Left cardiac atrium (tissue), 4 donors: ENCODE measurements around the gene FRMD4A. TPM values are rescaled to one million over a fixed set of nuclear protein-coding genes. Genes with fewer than 3 reads are reported as not detected.
"Not testable (repeated sequence)": the region's sequence is repeated elsewhere in the genome, so short reads cannot be mapped to it uniquely, and the experiment has no call there.

Source experiments
- ATAC-seq, 2 donors: fragments of 200-7000 bp; cut with Tn5 transposase; one replicate each; pipeline ENCODE4 v1.9.1; 2020; ENCODE audit warnings: mild to moderate bottlenecking in 2 of 2, moderate library complexity in 2 of 2
- DNase-seq: peaks from one replicate; pipeline ENCODE4 v3.0.0-alpha.2; 2020
- intact Hi-C, 2 donors: fragments of 100-400 bp; cut with DNase I; formaldehyde crosslinking; loops; one replicate each; pipeline versions ENCODE4 v1.14.1 to v1.15.1; 2022 to 2023
- total RNA-seq, 2 donors: library from RNA; stranded (reverse); fragmentation: NEBNext Ultra II Directional; extraction: Animal tissue kit (Norgen Biotek cat#: 25700); gene quantifications; one replicate each; pipeline ENCODE4 v1.2.1, GENCODE V29; 2021
- donor health status: DM: no; HTN: yes; CAD: no.
- donor health status: DM: no; HTN: yes; CAD: no; lungs with severe emphysema.
- donor health status: DM: yes; HTN: yes; CAD: no.
- donor health status: Dilated cardiomyopathy.

The FRMD4A gene
- total RNA-seq, 2 donors from 2014 or later = 39.0 to 44.2 TPM

DNA sequence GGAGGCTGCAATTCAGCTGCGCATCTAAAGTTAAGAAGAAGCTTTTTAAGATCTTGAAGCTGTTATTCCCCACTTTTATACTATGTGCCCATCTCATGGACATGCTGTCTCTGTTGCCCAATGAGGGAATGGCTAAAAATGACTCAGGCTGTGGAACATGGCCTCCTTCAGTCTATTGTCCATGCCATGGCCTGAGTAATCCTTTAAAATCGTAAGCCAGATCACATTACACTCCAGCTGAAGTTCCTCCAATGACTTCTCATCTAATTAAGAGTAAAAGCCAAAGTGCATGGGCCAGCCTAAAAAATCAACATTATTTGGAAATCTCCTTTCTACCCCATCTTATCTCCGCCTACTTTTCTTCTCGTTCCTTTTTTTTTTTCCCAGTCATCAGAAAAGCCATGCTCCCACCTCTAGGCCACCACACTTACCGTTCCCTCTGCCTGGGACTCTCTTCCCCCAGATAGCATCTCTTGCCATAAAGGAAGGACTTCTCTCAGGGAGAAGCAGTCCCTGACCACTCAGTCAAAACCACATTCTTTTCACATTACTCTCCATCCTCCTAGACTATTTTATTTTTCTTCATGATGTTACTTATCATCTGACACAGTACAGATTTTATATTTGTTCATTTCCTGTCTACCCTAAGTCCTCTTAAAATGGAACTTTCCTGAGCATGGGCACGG is 406.5 kb downstream of the FRMD4A start:
- intact Hi-C loops = no loop called here
- peak; percentile 38 to 89 for ATAC-seq

DNA sequence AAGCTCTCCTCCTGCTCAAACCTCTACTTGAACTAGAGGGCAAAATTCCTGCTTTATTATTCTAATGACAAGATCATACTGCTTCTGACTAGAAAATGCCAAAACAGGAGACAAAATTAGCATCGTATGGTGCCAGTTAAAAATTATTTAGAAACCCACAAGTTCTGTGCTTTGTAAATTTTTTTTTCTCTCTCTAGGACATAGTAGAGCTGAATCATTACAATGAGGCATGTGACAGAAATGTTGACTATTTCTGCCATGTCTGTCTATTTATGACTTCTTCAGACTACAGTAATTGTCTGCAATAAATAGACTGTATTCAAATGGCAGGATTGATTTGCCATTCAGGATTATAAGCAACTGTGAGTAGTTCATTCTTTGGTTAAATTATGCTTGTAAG is 408.1 kb downstream of the FRMD4A start:
- DNase-seq = no peak
- intact Hi-C loops = no loop called here
- ATAC-seq = no peak

More for the DNA sequence above, 406.5 kb downstream of the FRMD4A start:
- DNase-seq = no peak

DNA sequence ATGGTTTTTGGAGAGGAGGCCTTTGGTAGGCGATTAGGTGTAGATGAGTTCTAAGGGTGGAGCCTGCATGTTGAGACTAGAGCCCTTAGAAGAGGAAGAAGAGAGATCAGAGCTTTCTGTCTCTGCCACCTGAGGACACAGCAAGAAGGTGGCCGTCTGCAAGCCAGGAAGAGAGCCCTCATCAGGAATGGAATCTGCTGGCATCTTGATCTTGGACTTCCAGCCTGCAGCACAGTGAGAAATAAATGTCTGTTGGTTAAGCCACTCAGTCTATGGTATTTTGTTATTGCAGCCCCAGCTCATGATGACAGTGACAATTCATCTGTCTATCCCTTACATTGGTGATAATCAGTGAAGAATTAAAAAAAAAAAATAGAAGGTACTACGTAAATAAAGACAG is 408.8 kb downstream of the FRMD4A start:
- intact Hi-C loops = no loop called here
- no peak for DNase-seq
- ATAC-seq = no peak

DNA sequence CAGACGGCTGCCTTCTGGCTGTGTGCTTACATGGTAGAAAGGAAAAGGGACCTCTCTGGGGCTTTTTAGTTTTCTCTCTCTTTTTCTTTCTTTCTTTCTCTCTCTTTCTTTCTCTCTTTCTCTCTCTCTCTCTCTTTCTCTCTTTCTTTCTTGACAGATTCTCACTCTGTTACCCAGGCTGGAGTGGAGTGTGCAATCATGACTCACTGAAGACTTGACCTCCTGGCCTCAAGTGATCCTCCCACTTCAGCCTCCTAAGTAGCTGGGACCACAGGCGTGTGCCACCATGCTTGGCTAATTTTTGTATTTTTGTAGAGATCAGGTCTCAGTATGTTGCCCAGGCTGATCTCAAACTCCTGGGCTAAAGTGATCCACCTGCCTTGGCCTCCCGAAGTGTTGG is 409.6 kb downstream of the FRMD4A start:
- ATAC-seq, DNase-seq, intact Hi-C loops: not testable (repeated sequence)

DNA sequence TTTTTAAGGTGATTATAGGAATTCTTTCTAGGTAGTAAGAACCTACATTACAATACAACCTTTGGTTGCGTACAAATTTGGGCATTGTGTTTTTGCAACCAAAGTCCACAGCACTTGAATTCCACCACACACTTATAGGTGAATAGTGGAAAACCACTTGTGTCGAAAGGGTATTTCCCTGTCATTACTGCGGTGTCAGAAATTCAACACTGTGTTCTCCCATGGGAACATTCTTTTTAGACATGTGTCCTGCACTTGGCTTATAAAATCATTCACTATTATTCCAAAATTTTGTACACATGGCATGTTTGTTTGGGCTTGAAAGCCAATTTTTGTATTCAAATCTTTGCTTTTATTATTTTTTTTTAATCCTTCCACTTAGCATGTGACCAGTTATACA is 410.3 kb downstream of the FRMD4A start:
- ATAC-seq (no peak), DNase-seq (no peak)
- intact Hi-C loops = no loop called here

DNA sequence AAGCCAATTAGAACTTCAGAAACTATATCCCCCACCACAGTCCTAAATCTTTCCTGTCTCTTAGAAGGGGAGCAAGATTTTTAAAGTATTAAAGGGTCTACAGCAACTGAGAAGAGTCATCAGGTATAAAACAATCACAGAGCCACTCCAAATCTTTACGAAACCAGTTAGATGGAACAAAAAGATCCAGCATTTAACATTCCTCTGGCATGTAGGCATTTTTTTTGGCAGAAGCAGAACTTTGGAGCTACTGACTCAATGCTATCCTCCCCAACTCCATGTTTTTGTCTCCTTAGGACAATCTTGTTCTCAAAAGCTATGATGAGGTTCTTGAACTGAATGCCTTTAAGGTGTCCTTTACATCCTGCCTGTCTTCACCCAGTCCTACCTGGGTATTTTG is 410.7 kb downstream of the FRMD4A start:
- intact Hi-C loops = no loop called here
- no peak for DNase-seq
- ATAC-seq = no peak

DNA sequence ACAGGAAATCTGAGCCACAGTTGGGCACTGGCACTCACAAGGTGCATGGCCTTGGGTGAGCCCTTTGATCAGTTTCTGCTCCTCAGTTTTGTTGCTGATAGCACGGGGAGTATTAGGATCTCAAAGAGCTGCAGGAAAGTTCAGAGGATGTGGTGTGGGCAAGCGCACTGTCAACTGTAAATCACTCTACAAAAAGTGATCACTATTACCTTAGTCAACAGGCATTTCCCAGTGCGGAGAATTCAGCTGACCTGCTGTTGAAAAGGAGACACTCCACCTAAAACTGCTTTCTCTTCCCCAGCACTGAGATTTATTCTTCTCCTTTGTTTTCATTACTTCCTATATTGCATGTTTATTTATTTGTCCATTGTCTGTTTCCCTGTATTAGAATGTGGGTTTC is 412.9 kb downstream of the FRMD4A start:
- ATAC-seq = no peak
- no peak for DNase-seq
- intact Hi-C loops = no loop called here

DNA sequence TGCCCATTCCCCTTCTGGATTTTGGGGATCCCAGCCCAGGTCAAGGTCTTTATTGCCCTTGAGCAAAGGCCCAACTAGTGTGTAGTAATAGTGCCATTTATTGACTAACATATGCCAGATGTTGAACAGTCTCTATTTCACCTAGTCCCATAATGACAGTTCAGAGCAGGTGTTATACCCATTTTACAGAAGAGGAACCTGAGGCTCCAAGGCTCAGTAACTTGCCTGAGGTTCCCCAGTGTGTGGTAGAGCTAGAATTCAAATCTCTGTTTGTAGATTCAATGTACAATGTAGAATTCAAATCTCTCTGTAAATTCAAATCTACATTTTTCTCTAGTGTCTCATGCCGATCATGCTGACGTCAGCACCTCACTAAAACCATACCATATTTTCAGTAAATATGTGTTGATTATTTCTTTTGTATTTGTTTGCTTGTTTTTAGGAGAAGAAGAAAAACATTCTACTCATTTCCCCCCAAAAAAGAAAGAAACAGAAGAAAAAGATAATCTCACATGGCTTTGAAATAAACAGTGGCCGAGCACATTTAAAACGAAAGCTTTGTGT is 414.3 kb downstream of the FRMD4A start:
- ATAC-seq = no peak
- intact Hi-C loops = no loop called here
- DNase-seq = no peak

DNA sequence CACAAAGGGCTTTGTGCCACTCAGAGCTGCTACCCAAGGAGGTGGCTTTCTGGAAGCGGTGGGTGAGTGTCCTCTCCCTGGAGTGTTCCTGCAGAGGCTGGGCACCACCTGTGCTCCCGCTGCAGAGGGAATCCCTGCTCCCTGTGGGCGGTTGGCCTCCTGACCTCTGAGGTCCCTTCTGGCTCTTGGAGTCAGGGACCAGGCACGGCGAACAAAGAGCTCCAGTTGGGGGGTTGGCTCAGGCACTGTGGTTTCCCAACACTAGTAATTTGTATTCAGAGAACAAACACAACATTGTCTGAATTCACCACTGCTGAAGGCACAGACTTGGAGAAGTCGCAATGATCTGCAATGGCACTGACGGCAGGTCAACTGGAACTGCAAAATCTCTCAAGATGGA is 415.0 kb downstream of the FRMD4A start:
- DNase-seq = peak; percentile 48
- intact Hi-C loops = no loop called here
- peak in 1 of 2 donors; percentile 47 for ATAC-seq

DNA sequence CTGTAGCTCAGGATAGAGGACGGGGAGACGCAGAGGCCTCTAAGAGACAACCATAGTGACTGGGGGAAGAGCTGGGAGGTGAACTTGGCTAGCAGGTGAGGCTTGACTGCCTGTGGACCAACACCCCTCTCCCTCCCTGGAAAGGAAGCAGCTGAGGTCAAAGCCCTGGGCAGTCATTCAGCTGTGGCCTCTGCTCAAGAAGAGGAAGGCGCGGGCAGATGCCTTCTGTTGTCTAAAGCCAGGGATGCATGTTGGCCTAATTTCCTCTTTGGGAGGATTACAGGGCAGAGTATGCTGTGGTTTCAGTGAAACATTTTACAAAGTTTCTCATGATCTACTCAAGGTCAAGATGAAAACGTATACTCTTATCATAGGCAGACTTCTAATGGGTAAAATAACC is 416.8 kb downstream of the FRMD4A start:
- intact Hi-C loops = no loop called here
- peak; percentile 27 to 57 for ATAC-seq
- peak; percentile 37 for DNase-seq

DNA sequence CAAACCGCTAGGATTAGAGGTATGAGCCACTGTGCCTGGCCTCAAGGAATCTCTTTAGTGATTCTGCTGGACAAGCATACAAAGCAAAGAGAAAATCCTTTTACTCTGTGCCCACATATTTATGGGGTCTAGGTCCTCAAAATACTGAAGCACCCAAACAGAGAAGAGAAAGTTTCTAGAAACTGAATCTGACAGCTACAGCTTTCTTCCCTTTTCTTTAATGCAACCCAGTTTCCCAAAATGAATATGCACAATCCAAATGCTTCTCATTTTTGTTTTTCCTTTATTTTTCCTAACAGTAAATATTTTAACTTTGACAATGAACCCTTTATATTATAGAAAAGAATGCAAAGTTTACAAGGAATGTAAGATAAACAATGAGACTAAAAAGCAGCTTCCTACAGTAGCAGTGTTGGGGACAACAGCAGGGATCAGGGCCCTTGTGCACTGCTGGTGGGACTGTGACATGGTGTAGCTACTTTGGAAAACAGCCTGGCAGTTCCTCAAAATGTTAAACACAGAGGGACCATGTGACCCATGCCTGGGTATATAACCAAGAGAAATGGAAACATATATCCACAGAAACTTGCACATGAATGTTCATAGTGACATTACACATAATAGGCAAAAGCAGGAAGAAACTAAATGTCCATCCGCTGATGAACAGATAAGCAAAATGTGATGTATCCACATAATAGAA is 418.8 kb downstream of the FRMD4A start:
- intact Hi-C loops = no loop called here
- DNase-seq (no peak), ATAC-seq (no peak)

DNA sequence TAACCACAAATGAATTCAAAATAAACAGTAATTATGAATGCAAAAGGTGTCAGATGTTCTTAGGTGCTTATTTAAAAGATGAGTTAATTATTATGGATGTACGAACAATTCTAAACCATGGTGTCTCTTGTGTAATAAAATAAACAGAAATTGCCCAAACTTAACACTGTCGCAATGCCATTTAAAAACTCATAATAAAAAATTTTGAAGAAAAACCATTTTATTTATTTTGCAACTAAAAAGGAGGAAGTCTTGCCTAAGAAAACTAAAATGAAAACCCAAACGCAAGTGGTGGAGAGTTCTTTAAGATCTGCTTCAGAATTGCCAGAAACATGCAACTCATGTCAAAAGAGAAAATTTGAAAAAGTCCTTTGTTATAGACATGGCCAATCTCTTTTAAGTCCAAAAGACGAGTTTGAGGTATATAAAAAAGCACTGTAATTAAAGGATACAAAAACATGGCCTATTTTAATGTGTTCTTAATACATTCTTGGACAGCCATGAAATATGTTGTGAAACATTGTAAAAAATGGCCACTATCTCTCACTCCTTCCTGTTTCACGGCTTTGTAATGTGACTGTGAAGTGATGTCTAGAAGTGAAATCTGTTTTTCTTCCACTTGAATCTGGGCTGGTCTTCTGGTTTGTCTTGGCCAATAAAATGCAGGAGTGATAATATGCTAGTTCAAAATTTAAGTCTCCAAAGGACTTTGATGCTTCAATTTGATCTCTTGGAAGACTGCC is 421.0 kb downstream of the FRMD4A start:
- ATAC-seq (no peak), DNase-seq (no peak)
- intact Hi-C loops = no loop called here

DNA sequence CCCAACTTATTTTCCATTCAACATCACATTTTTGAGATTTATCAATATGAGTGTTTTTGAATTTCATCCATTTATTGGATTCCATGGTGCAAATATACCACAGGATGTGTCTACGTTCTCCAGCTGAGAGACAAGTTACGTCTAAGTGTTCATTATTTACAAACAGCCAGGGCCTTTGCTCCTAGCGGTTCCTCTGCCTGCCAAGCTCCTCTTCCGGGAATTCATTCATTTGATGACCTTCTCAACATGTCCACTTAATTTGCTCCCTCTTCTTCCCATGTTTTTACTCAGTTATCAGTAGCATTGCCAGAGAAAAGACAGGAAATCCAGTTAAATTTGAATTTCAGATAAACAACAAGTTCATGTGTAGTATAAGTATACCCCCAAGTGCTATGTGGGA is 422.2 kb downstream of the FRMD4A start:
- intact Hi-C loops = no loop called here
- ATAC-seq (no peak), DNase-seq (no peak)

DNA sequence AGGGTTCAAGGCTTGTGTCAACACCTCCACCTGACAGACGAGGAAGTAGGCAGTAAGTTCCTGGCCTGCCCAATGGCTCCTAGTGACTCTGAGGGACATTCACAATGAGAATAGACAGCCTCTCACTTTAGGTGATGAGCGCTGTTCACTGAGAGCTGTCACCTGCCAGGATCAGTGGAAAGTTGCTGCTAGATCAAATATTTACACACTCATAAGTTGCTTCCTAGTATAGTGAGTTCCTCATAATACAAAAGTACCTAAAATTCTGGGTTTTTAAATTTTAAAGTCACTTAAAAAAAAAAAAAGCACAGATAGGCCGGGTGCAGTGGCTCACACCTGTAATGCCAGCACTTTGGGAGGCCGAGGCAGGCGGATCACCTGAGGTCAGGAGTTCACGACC is 423.2 kb downstream of the FRMD4A start:
- DNase-seq (no peak), ATAC-seq (no peak)
- intact Hi-C loops = no loop called here

DNA sequence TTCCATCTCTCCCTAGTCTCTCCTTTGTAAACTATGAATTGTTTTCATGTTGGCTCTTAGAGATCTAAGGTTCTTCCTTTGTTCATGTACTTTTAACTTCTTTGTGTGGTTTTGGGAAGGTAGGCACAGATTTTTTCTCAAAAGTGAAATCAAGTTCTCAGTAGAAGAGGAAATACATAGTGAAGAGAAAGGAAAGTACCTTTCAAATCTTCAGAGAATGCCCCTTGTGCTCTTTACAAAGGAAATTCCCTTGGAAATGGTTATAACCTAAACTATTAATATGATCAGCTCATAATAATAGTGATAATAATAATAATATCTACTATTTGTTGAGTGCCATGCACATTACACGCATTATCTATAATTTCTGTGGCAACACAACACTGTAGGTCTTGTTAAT is 425.4 kb downstream of the FRMD4A start:
- DNase-seq (no peak), ATAC-seq (no peak)
- intact Hi-C loops = no loop called here

DNA sequence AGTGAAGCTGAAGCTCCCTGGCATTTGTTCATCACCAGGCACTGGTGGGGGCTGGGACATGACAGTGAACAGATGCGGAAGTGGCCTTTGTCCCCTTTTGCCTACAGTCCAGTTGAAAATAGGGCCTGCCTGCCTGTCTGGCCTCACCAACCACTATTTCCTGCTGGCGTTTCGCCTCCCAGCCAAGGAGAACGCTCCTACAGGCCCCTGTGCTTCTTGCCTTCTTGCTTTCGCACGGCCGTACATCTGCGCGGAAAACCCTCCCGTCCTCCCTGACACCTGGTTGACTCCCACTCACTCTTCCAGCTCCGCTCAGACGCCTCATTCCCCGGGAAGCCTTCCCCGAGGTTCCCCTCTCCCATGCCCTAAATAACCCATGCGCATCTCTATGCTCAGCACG is 426.7 kb downstream of the FRMD4A start:
- DNase-seq = peak; percentile 29
- peak; percentile 61 to 79 for ATAC-seq
- intact Hi-C loops = no loop called here

DNA sequence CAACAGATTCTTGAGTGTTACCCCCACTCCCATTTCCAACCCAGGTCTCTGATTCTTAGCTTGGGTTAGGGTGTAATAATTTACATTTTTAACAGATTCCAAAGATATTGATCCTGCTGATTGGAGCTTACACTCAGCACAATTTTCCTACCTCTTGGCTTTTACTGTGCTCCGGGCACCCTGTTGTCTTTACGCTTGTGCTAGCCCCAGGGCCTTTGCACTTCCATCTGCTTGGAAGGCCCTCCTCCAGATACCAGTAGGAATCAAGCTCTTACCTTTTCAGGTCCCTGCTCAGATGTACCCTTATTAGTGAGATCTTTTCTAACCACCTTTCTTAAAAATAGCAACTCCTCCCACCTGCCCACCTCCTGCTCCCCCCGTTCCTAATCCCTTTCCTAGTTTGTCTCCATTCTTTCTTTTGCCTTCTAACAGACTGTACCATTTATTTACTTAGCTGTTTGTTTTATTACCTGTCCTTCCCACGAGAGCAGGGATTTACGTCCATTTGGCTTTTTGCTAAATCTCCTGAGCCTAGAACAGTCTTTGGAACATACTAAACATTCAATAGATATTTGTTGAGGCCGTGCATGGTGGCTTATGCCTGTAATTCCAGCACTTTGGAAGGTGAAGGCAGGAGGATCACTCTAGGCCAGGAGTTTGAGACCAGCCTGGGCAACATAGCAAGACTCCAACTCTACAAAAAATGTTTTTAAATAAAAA is 427.7 kb downstream of the FRMD4A start:
- no peak for DNase-seq
- intact Hi-C loops = no loop called here
- no peak for ATAC-seq

DNA sequence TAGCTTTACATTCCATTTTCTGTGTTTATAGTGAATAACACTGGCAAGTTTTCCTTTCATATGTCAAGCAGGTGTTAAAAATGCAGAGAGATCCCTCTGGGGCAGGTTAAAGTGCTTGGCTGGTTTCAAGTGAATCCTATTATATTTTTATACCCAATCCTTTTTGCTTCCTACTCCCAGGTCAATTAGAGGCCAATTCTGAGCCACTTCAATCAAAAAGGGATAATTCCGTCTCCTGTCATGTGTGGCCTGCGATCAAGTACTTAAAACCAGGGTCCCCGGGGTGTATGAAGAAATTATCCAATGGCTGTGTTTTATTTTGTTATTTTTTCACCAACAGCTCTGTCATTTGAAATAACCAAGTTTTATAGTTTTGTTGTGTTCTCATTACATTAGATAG is 430.8 kb downstream of the FRMD4A start:
- intact Hi-C loops = no loop called here
- DNase-seq = no peak
- no peak for ATAC-seq

DNA sequence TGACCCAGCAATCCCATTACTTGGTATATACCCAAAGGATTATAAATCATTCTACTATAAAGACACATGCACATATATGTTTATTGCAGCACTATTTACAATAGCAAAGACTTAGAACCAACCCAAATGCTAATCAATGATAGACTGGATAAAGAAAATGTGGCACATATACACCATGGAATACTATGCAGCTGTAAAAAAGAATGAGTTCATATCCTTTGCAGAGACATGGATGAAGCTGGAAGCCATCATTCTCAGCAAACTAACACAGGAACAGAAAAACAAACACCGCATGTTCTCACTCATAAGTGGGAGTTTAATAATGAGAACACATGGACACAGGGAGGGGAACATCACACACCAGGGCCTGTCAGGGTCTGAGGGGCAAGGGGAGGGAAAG is 434.6 kb downstream of the FRMD4A start:
- intact Hi-C loops, ATAC-seq, DNase-seq: not testable (repeated sequence)
